Measurements from ENCODE around the gene ZZZ3. TPM values are rescaled to one million over a fixed set of nuclear protein-coding genes. Genes with fewer than 3 reads are reported as not detected.

Gene ZZZ3
- total RNA-seq (2014; rRNA removed; shearing (Covaris generic)) (66.4 and 74.6 TPM in 2 replicates), total RNA-seq (2022) (51.4 and 56.5 TPM in 2 replicates), Bru-seq, nascent RNA (percentile 94 among the genes with signal in this experiment), BruChase-seq, experiment 1, labeled RNA remaining after a 6-hour chase (percentile 91 among the genes with signal in this experiment), BruChase-seq, experiment 2, labeled RNA remaining after a 2-hour chase (percentile 91 among the genes with signal in this experiment)
- long read RNA-seq, full-length matches to known transcripts: 9 of 93 reads
- long read RNA-seq, partial matches to known transcripts: 6 of 93 reads
- long read RNA-seq, other reads (novel, unspliced or antisense): 78 of 93 reads

GRCh38 chr1:77682460-77683159 lies at the start of gene ZZZ3:
Gene ZZZ3 (minus strand): TSS chr1:77682658. CDS start chr1:77633354, 49,304 bp downstream.
- TF ChIP-seq EZH2phosphoT487 (IDR thresholded peaks at IDR 0.05; ENCODE audit: borderline replicate concordance, low read depth, low read length): no peak
- TF ChIP-seq CTCF (conservative IDR thresholded peaks at IDR 0.05; ENCODE audit: low read length): no peak
- Histone ChIP-seq H3K9me2 (ENCODE audit: insufficient read depth, low read length) (no peaks in the 10 kb centered on the region), H3K79me2 (ENCODE audit: insufficient read depth, low read depth, low read length) (peaks cover 57% of the 10 kb centered on the region), H3K4me1 (ENCODE audit: insufficient read depth, low read length, poor library complexity, severe bottlenecking) (peaks cover 48% of the 10 kb centered on the region), H4K20me1 (ENCODE audit: insufficient read depth, low read length) (peaks cover 15% of the 10 kb centered on the region; the same call in 1 of the 2 replicates), H3K27ac (ENCODE audit: low read depth, low read length, poor library complexity, severe bottlenecking) (peak within 1 kb of the TSS; percentile 87), H2AFZ (ENCODE audit: low read length) (peak within 1 kb of the TSS; percentile 76), H3K4me2 (ENCODE audit: low read length) (peak within 1 kb of the TSS; percentile 79), H3K4me3 (ENCODE audit: low read depth, low read length, poor library complexity, severe bottlenecking) (peak within 1 kb of the TSS; percentile 98), H3K36me3 (ENCODE audit: insufficient read depth, low read length) (peaks cover 20% of the 10 kb centered on the region; the same call in 1 of the 2 replicates), H3K9me3 (ENCODE audit: low read length) (no peaks in the 10 kb centered on the region)
- intact Hi-C loops (cut with micrococcal nuclease; ENCODE audit: unreplicated experiment): loop anchor here (1.0 to 5.0 kb wide), 6 partner anchors 76 to 465 kb away; partner anchors contain the start of genes PIGK and USP33
- ChIA-PET POLR2A (interaction anchor here (0.6 to 2.0 kb wide), 10 partner anchors 8 to 322 kb away, joined by 3 to 8 read pairs (median 4); partner anchors contain the start of genes DNAJB4, FUBP1 and MIGA1), CTCF (ENCODE audit: unreplicated experiment) (interaction anchor here (1.0 kb wide), 1 partner anchor 87 kb away, joined by 3 read pairs; no protein-coding TSS in a partner anchor)
- BruUV-seq (replicated peaks): no TSS peak
- peak; percentile 98 for DNase-seq (ENCODE audit: low spot score)

GRCh38 chr1:77732090-77732489 lies 49.6 kb upstream of the ZZZ3 start:
- Histone ChIP-seq H3K9me2 (ENCODE audit: insufficient read depth, low read length) (no peaks in the 10 kb centered on the region), H3K4me3 (ENCODE audit: low read depth, low read length, poor library complexity, severe bottlenecking) (no peak overlapping the region), H3K36me3 (ENCODE audit: insufficient read depth, low read length) (peaks cover 66% of the 10 kb centered on the region), H3K79me2 (ENCODE audit: insufficient read depth, low read depth, low read length) (no peaks in the 10 kb centered on the region), H4K20me1 (ENCODE audit: insufficient read depth, low read length) (no peaks in the 10 kb centered on the region), H3K4me2 (ENCODE audit: low read length) (no peak overlapping the region), H3K9me3 (ENCODE audit: low read length) (no peaks in the 10 kb centered on the region), H2AFZ (ENCODE audit: low read length) (no peak overlapping the region), H3K27ac (ENCODE audit: low read depth, low read length, poor library complexity, severe bottlenecking) (no peak overlapping the region), H3K4me1 (ENCODE audit: insufficient read depth, low read length, poor library complexity, severe bottlenecking) (no peaks in the 10 kb centered on the region)
- ChIA-PET CTCF (ENCODE audit: unreplicated experiment) (no interaction called here), POLR2A (interaction anchor here (0.6 to 2.6 kb wide), 4 partner anchors 8 to 143 kb away, joined by 3 to 9 read pairs (median 4); no protein-coding TSS in a partner anchor)
- BruUV-seq (replicated peaks): no TSS peak
- TF ChIP-seq EZH2phosphoT487 (IDR thresholded peaks at IDR 0.05; ENCODE audit: borderline replicate concordance, low read depth, low read length) (no peak), CTCF (conservative IDR thresholded peaks at IDR 0.05; ENCODE audit: low read length) (no peak)
- no peak for DNase-seq (ENCODE audit: low spot score)
- intact Hi-C loops (cut with micrococcal nuclease; ENCODE audit: unreplicated experiment): loop anchor here (10.0 kb wide), 1 partner anchor 63 kb away; no protein-coding TSS in a partner anchor

Data from OCI-LY7 (cell line).